Measurements from ENCODE around the gene FAM236B. TPM values are rescaled to one million over a fixed set of nuclear protein-coding genes. Genes with fewer than 3 reads are reported as not detected.
"Not testable (repeated sequence)": the region's sequence is repeated elsewhere in the genome, so short reads cannot be mapped to it uniquely, and the experiment has no call there.

The FAM236B gene
- total RNA-seq (not detected), polyA plus RNA-seq (not detected)

DNA sequence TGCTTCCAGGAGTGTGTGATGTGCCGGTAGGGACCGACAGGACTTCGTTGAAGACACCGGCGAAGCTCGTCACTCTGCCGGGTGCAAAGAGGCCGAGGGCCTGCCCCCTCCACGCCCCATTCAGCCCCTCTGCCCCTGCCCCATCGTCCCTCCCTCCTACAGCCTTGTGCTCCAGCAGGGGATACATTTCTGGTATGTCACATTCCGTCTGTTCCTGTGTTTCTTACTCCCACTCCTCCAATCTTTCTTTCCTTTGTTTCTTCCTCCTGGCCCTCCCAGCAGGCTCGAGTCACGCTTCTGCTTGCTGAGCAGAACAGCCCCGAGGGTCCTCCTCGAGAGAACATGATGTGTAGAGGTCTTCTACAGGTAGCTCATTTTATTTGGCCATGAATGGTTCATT lies at the start of gene FAM236B:
Gene FAM236B, minus strand, starts transcription at position 101 of the 400 bp plus-strand sequence. Its CDS starts 100 bp downstream, at position 1.
- not testable (repeated sequence) for H3K36me3 ChIP-seq (ENCODE audit: control insufficient read depth in 4 of 4, insufficient read depth in 3 of 4, low read depth in 1 of 4, low read length in 3 of 4); H3K9ac ChIP-seq (ENCODE audit: low read depth in 1 of 2, low read length in 2 of 2); H3K9me3 ChIP-seq (ENCODE audit: control insufficient read depth in 4 of 4, low read length in 3 of 4); DNase-seq (ENCODE audit: low spot score); H3K4me1 ChIP-seq (ENCODE audit: control insufficient read depth in 4 of 4, insufficient read depth in 4 of 4, low read length in 3 of 4); H3K4me3 ChIP-seq (ENCODE audit: low read depth in 1 of 3, low read length in 3 of 3); H3K27me3 ChIP-seq (ENCODE audit: control insufficient read depth in 4 of 4, insufficient read depth in 4 of 4, low read length in 3 of 4); H3K27ac ChIP-seq (ENCODE audit: low read depth in 1 of 2, low read length in 2 of 2)
- no CpG with 5 or more reads among the region's 15 CpGs for WGBS

DNA sequence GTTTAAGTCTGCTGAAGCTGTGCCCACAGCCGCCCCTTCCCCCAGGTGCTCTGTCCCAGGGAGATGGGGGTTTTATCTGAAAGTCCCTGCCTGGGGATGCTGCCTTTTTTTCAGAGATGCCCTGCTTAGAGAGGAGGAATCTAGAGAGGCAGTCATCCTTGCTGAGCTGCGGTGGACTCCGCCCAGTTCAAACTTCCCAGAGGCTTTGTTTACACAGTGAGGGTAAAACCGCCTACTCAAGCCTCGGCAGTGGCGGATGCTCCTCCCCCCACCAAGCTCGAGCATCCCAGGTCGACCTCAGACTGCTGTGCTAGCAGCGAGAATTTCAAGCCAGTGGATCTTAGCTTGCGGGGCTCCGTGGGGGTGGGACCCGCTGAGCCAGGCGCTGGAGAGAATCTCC lies 48.2 kb upstream of the FAM236B start:
- not testable (repeated sequence) for DNase-seq (ENCODE audit: low spot score)

DNA sequence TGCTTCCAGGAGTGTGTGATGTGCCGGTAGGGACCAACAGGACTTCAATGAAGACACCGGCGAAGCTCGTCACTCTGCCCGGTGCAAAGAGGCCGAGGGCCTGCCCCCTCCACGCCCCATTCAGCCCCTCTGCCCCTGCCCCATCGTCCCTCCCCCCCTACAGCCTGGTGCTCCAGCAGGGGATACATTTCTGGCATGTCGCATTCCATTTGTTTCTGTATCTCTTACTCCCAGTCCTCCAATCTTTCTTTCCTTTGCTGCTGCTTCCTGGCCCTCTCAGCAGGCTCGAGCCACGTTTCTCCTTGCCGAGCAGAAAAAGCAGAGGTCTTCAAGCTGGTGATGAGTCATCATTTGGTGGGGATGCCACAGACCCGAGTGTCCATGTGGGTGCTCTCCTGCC lies 25.6 kb upstream of the FAM236B start, which contains the start of gene FAM236D:
Gene FAM236D, minus strand, starts transcription at position 101 of the 400 bp plus-strand sequence. Its CDS starts 100 bp downstream, at position 1.
- H3K9me3 ChIP-seq (ENCODE audit: control insufficient read depth in 4 of 4, low read length in 3 of 4); H3K36me3 ChIP-seq (ENCODE audit: control insufficient read depth in 4 of 4, insufficient read depth in 3 of 4, low read depth in 1 of 4, low read length in 3 of 4); H3K4me1 ChIP-seq (ENCODE audit: control insufficient read depth in 4 of 4, insufficient read depth in 4 of 4, low read length in 3 of 4); H3K27me3 ChIP-seq (ENCODE audit: control insufficient read depth in 4 of 4, insufficient read depth in 4 of 4, low read length in 3 of 4); H3K27ac ChIP-seq (ENCODE audit: low read depth in 1 of 2, low read length in 2 of 2); DNase-seq (ENCODE audit: low spot score); H3K9ac ChIP-seq (ENCODE audit: low read depth in 1 of 2, low read length in 2 of 2); H3K4me3 ChIP-seq (ENCODE audit: low read depth in 1 of 3, low read length in 3 of 3): not testable (repeated sequence)
- WGBS = no CpG with 5 or more reads among the region's 13 CpGs

More for the DNA sequence above, 48.2 kb upstream of the FAM236B start:
- no CpG with 5 or more reads among the region's 13 CpGs for WGBS
- H3K36me3 ChIP-seq (ENCODE audit: control insufficient read depth in 4 of 4, insufficient read depth in 3 of 4, low read depth in 1 of 4, low read length in 3 of 4); H3K27me3 ChIP-seq (ENCODE audit: control insufficient read depth in 4 of 4, insufficient read depth in 4 of 4, low read length in 3 of 4); H3K27ac ChIP-seq (ENCODE audit: low read depth in 1 of 2, low read length in 2 of 2); H3K4me3 ChIP-seq (ENCODE audit: low read depth in 1 of 3, low read length in 3 of 3); H3K9me3 ChIP-seq (ENCODE audit: control insufficient read depth in 4 of 4, low read length in 3 of 4); H3K4me1 ChIP-seq (ENCODE audit: control insufficient read depth in 4 of 4, insufficient read depth in 4 of 4, low read length in 3 of 4); H3K9ac ChIP-seq (ENCODE audit: low read depth in 1 of 2, low read length in 2 of 2): not testable (repeated sequence)

DNA sequence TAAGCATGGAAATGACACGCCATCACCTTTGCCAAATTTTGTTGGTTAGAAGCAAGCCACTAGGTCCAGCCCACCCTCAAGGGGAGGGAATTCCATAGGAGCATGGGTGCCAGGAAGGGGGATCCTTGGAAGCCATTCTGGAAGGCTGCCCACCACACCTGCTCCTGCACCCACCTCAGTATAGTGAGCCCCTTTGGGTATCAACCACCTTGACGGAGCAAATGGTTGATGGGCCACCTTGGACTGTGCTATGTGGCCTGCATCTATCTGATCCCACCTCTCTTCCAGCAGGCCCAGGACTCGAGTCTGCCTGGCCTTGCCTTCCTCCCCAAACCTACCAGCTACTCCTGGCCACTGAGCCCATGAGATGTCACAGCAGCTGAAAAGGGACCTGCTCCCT lies 7.9 kb upstream of the FAM236B start:
- not testable (repeated sequence) for H3K27me3 ChIP-seq (ENCODE audit: control insufficient read depth in 4 of 4, insufficient read depth in 4 of 4, low read length in 3 of 4); DNase-seq (ENCODE audit: low spot score); H3K4me3 ChIP-seq (ENCODE audit: low read depth in 1 of 3, low read length in 3 of 3); H3K27ac ChIP-seq (ENCODE audit: low read depth in 1 of 2, low read length in 2 of 2); H3K9ac ChIP-seq (ENCODE audit: low read depth in 1 of 2, low read length in 2 of 2); H3K9me3 ChIP-seq (ENCODE audit: control insufficient read depth in 4 of 4, low read length in 3 of 4); H3K36me3 ChIP-seq (ENCODE audit: control insufficient read depth in 4 of 4, insufficient read depth in 3 of 4, low read depth in 1 of 4, low read length in 3 of 4); H3K4me1 ChIP-seq (ENCODE audit: control insufficient read depth in 4 of 4, insufficient read depth in 4 of 4, low read length in 3 of 4)
- 88% methylated on average over 1 of the region's 3 CpGs for WGBS

DNA sequence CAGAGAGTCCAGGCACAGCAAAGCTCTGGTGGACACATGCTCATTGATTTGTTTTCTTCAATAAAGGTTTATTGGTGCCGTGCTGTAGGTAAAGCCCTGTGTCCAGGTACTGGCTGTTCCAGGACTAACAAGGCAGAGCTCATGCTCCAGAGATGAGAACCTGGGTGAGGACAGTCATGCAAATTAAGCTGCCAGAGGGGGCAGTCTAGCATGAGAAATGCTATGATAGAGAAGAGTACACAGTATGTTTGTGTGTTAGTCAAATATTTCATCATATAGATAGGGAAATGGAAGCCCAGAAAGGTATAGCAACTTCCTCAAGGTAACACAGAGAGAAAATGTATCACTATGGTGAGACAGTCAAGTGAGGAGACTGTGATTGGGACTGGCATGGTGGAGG lies 5.7 kb upstream of the FAM236B start:
- H3K27me3 ChIP-seq (ENCODE audit: control insufficient read depth in 4 of 4, insufficient read depth in 4 of 4, low read length in 3 of 4); H3K4me3 ChIP-seq (ENCODE audit: low read depth in 1 of 3, low read length in 3 of 3); H3K27ac ChIP-seq (ENCODE audit: low read depth in 1 of 2, low read length in 2 of 2); H3K4me1 ChIP-seq (ENCODE audit: control insufficient read depth in 4 of 4, insufficient read depth in 4 of 4, low read length in 3 of 4); H3K9ac ChIP-seq (ENCODE audit: low read depth in 1 of 2, low read length in 2 of 2); DNase-seq (ENCODE audit: low spot score); H3K36me3 ChIP-seq (ENCODE audit: control insufficient read depth in 4 of 4, insufficient read depth in 3 of 4, low read depth in 1 of 4, low read length in 3 of 4); H3K9me3 ChIP-seq (ENCODE audit: control insufficient read depth in 4 of 4, low read length in 3 of 4): not testable (repeated sequence)
- no CpG with 5 or more reads among the region's 1 CpG for WGBS

DNA sequence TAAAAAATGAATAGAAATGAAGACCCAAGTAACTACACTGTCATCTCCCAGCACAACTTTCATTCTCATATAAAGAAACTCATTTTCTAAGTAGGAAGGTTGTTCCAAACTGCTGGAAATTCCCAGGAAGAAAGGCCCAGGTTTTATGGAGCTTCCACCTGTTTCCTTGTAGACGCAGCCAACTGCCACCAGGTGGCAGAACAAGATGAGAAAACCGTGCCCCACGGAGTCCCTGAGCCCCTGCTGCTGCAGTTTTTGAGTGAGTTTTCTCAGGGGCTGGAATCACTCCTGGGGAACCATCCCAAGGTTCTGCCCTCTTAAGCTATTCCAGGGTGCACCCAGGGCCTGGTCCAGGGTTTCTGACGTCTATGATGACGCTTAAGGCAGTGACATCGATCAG lies 1.5 kb upstream of the FAM236B start:
- H3K4me3 ChIP-seq (ENCODE audit: low read depth in 1 of 3, low read length in 3 of 3); H3K9ac ChIP-seq (ENCODE audit: low read depth in 1 of 2, low read length in 2 of 2); H3K36me3 ChIP-seq (ENCODE audit: control insufficient read depth in 4 of 4, insufficient read depth in 3 of 4, low read depth in 1 of 4, low read length in 3 of 4); H3K27ac ChIP-seq (ENCODE audit: low read depth in 1 of 2, low read length in 2 of 2); DNase-seq (ENCODE audit: low spot score); H3K4me1 ChIP-seq (ENCODE audit: control insufficient read depth in 4 of 4, insufficient read depth in 4 of 4, low read length in 3 of 4); H3K9me3 ChIP-seq (ENCODE audit: control insufficient read depth in 4 of 4, low read length in 3 of 4); H3K27me3 ChIP-seq (ENCODE audit: control insufficient read depth in 4 of 4, insufficient read depth in 4 of 4, low read length in 3 of 4): not testable (repeated sequence)
- WGBS = no CpG with 5 or more reads among the region's 6 CpGs

DNA sequence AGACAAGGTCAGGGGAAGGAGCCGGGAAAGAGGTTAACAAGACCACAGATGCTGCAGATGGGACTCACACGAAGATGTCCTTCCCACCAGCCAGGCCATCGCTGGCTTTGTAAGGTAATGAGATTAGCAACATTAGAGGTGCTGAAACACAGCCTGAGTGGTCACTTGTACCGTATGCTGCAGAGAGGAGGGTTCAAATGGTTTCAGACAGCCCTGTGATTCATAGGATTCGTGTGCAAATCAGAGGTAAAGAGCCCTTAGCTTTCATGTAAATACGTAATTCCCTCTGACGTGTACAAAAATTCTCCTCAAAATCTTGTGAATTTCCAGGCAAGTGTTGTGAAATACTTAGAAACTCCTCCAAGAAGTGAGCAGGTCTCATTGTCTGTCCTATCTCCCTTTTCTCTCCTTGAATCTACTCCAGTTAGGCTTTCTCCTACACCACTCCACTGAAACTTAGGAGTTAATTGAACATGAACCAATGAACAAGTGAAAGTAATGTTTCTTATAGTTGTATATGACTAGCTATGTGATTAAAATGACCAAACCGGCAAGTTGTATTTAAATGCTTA lies 991 bp upstream of the FAM236B start:
- H3K36me3 ChIP-seq (ENCODE audit: control insufficient read depth in 4 of 4, insufficient read depth in 3 of 4, low read depth in 1 of 4, low read length in 3 of 4); H3K4me3 ChIP-seq (ENCODE audit: low read depth in 1 of 3, low read length in 3 of 3); H3K27ac ChIP-seq (ENCODE audit: low read depth in 1 of 2, low read length in 2 of 2); H3K4me1 ChIP-seq (ENCODE audit: control insufficient read depth in 4 of 4, insufficient read depth in 4 of 4, low read length in 3 of 4); H3K27me3 ChIP-seq (ENCODE audit: control insufficient read depth in 4 of 4, insufficient read depth in 4 of 4, low read length in 3 of 4); DNase-seq (ENCODE audit: low spot score); H3K9me3 ChIP-seq (ENCODE audit: control insufficient read depth in 4 of 4, low read length in 3 of 4); H3K9ac ChIP-seq (ENCODE audit: low read depth in 1 of 2, low read length in 2 of 2): not testable (repeated sequence)
- WGBS = no CpG with 5 or more reads among the region's 8 CpGs

DNA sequence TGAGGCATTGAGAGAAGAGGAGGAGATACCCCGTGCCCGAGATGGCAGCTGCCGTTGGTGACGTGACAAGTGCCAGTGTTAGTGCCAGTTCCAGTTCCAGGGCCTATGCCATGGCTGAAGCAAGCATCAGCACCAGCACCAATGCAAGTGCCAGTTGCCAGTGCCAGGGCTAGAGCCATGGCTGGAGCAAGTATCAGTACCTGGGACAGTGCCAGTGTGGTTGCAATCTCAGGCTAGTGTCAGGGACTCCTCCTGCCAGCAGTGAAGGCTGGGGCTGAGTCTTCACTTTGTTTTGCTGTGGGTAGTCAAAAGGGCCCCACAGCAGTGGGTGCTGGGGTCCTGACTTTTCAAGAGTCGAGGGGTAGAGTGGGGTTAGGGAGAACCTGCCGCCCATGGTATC lies 4.3 kb downstream of the FAM236B start:
- WGBS = no CpG with 5 or more reads among the region's 6 CpGs
- H3K9me3 ChIP-seq (ENCODE audit: control insufficient read depth in 4 of 4, low read length in 3 of 4); H3K27ac ChIP-seq (ENCODE audit: low read depth in 1 of 2, low read length in 2 of 2); H3K36me3 ChIP-seq (ENCODE audit: control insufficient read depth in 4 of 4, insufficient read depth in 3 of 4, low read depth in 1 of 4, low read length in 3 of 4); H3K4me1 ChIP-seq (ENCODE audit: control insufficient read depth in 4 of 4, insufficient read depth in 4 of 4, low read length in 3 of 4); H3K4me3 ChIP-seq (ENCODE audit: low read depth in 1 of 3, low read length in 3 of 3); DNase-seq (ENCODE audit: low spot score); H3K27me3 ChIP-seq (ENCODE audit: control insufficient read depth in 4 of 4, insufficient read depth in 4 of 4, low read length in 3 of 4); H3K9ac ChIP-seq (ENCODE audit: low read depth in 1 of 2, low read length in 2 of 2): not testable (repeated sequence)

DNA sequence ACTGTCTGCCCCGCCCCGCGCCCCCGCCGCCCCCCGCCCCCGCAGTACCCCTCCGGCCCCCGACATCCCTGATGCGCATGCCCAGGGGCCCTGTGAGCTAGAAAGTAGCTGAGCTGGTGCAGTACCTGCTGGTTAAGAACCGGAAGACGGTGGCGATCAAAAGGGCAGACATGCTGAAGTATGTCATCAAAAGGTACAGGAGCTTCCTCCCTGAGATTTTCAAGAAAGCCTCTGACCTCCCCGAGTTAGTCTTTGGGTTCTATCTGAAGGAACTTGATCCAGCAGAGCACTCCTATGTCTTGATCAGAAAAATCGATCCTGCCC lies 5.0 kb downstream of the FAM236B start:
- not testable (repeated sequence) for H3K36me3 ChIP-seq (ENCODE audit: control insufficient read depth in 4 of 4, insufficient read depth in 3 of 4, low read depth in 1 of 4, low read length in 3 of 4); H3K4me1 ChIP-seq (ENCODE audit: control insufficient read depth in 4 of 4, insufficient read depth in 4 of 4, low read length in 3 of 4); H3K9ac ChIP-seq (ENCODE audit: low read depth in 1 of 2, low read length in 2 of 2)

More for the DNA sequence above, 5.0 kb downstream of the FAM236B start:
- not testable (repeated sequence) for DNase-seq (ENCODE audit: low spot score); H3K4me3 ChIP-seq (ENCODE audit: low read depth in 1 of 3, low read length in 3 of 3); H3K27ac ChIP-seq (ENCODE audit: low read depth in 1 of 2, low read length in 2 of 2); H3K27me3 ChIP-seq (ENCODE audit: control insufficient read depth in 4 of 4, insufficient read depth in 4 of 4, low read length in 3 of 4); H3K9me3 ChIP-seq (ENCODE audit: control insufficient read depth in 4 of 4, low read length in 3 of 4)
- WGBS = no CpG with 5 or more reads among the region's 15 CpGs

Data from liver (tissue), 9 donors.